ENCODE data around the gene DYRK1A.

The DYRK1A gene

DNA sequence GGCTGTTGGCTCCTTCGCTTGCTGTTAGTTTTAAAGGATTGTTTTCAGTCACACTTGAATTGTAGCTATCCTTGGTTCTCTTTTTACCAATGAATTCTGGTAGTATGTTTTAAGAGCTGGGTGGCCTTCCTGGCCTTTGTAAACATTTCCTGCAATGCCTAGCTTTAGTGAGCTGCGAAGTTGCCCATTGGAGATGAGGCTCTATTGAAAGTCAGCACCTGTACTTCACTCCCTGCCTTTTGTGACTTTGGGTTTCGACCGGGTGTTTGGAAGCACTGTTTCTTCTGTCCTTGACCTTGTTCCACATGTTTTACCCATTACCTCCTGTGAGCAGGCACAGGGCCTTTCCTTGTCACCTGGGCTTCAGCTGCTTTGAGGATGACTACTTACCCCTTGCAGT, 64.7 kb downstream of the DYRK1A start:
- H3K9me3 ChIP-seq (ENCODE audit: control insufficient read depth, low read length): no peaks in the 10 kb centered on the region
- H3K23ac ChIP-seq (ENCODE audit: low read length in 2 of 2): no peak overlapping the region
- WGBS: 89% methylated on average over 4 of the region's 4 CpGs
- no peak overlapping the region for H2BK15ac ChIP-seq (ENCODE audit: low read depth, poor library complexity, severe bottlenecking)
- no peak overlapping the region for H3K4me3 ChIP-seq (ENCODE audit: insufficient read depth in 1 of 2, low read depth in 1 of 2, low read length in 2 of 2)
- no peak overlapping the region for H3K27ac ChIP-seq (ENCODE audit: low read length, poor library complexity, severe bottlenecking)
- H3K36me3 ChIP-seq (ENCODE audit: control insufficient read depth in 1 of 2, insufficient read depth in 2 of 2, low read depth in 1 of 2, low read length in 2 of 2): peaks cover 6 to 31% of the 10 kb centered on the region in 2 experiments
- H2AFZ ChIP-seq (ENCODE audit: low read depth, low read length): no peak overlapping the region
- no peak overlapping the region for H3K14ac ChIP-seq (ENCODE audit: low read length in 2 of 2)
- peaks cover 11% of the 10 kb centered on the region for H3K79me1 ChIP-seq (replicated peaks; ENCODE audit: low read length, poor library complexity, severe bottlenecking)
- no peak overlapping the region for H2AK5ac ChIP-seq (ENCODE audit: low read length, severe bottlenecking)
- no peak for DNase-seq
- H3K18ac ChIP-seq (ENCODE audit: low read depth in 1 of 2, low read length in 2 of 2): no peak overlapping the region
- H3K4me1 ChIP-seq (ENCODE audit: control insufficient read depth, insufficient read depth, low read depth, low read length): peaks cover 8% of the 10 kb centered on the region
- H4K91ac ChIP-seq (ENCODE audit: low read length): no peak overlapping the region
- H2BK5ac ChIP-seq (ENCODE audit: low read depth, low read length, poor library complexity, severe bottlenecking): no peak overlapping the region
- no peak overlapping the region for H3K9ac ChIP-seq (ENCODE audit: low read length)
- no peak overlapping the region for H3K4ac ChIP-seq (ENCODE audit: low read depth in 1 of 2, low read length in 2 of 2)
- H3K4me2 ChIP-seq (ENCODE audit: low read length, poor library complexity, severe bottlenecking): no peak overlapping the region
- H4K8ac ChIP-seq (ENCODE audit: low read length): no peak overlapping the region
- H2BK12ac ChIP-seq (ENCODE audit: low read length in 2 of 2): no peak overlapping the region
- H3K27me3 ChIP-seq (ENCODE audit: control insufficient read depth in 1 of 2, insufficient read depth in 1 of 2, low read length in 2 of 2): no peaks in the 10 kb centered on the region
- H2BK120ac ChIP-seq (ENCODE audit: low read depth, low read length): no peak overlapping the region

- Histone ChIP-seq H2BK12ac (ENCODE audit: low read length in 2 of 2) (no peak overlapping the region), H2BK15ac (ENCODE audit: low read depth, poor library complexity, severe bottlenecking) (no peak overlapping the region), H3K9me3 (ENCODE audit: control insufficient read depth, low read length) (no peaks in the 10 kb centered on the region), H4K8ac (ENCODE audit: low read length) (no peak overlapping the region), H3K9ac (ENCODE audit: low read length) (no peak overlapping the region), H3K79me1 (replicated peaks; ENCODE audit: low read length, poor library complexity, severe bottlenecking) (peaks cover 10% of the 10 kb centered on the region), H2AK5ac (ENCODE audit: low read length, severe bottlenecking) (no peak overlapping the region), H3K36me3 (ENCODE audit: control insufficient read depth in 1 of 2, insufficient read depth in 2 of 2, low read depth in 1 of 2, low read length in 2 of 2) (peaks cover 6 to 30% of the 10 kb centered on the region in 2 experiments), H3K27ac (ENCODE audit: low read length, poor library complexity, severe bottlenecking) (no peak overlapping the region), H3K4me1 (ENCODE audit: control insufficient read depth, insufficient read depth, low read depth, low read length) (peaks cover 6% of the 10 kb centered on the region), H2AFZ (ENCODE audit: low read depth, low read length) (no peak overlapping the region), H3K4ac (ENCODE audit: low read depth in 1 of 2, low read length in 2 of 2) (no peak overlapping the region), H4K91ac (ENCODE audit: low read length) (no peak overlapping the region), H3K14ac (ENCODE audit: low read length in 2 of 2) (no peak overlapping the region), H2BK120ac (ENCODE audit: low read depth, low read length) (no peak overlapping the region), H2BK5ac (ENCODE audit: low read depth, low read length, poor library complexity, severe bottlenecking) (no peak overlapping the region), H3K4me3 (ENCODE audit: insufficient read depth in 1 of 2, low read depth in 1 of 2, low read length in 2 of 2) (no peak overlapping the region), H3K23ac (ENCODE audit: low read length in 2 of 2) (no peak overlapping the region), H3K4me2 (ENCODE audit: low read length, poor library complexity, severe bottlenecking) (no peak overlapping the region), H3K27me3 (ENCODE audit: control insufficient read depth in 1 of 2, insufficient read depth in 1 of 2, low read length in 2 of 2) (no peaks in the 10 kb centered on the region), H3K18ac (ENCODE audit: low read depth in 1 of 2, low read length in 2 of 2) (no peak overlapping the region)
- no peak for DNase-seq
- 100% methylated on average over 2 of the region's 5 CpGs for WGBS
These were observed 66.3 kb downstream of the DYRK1A start for GRCh38 chr21:37432710-37433455.

DNA sequence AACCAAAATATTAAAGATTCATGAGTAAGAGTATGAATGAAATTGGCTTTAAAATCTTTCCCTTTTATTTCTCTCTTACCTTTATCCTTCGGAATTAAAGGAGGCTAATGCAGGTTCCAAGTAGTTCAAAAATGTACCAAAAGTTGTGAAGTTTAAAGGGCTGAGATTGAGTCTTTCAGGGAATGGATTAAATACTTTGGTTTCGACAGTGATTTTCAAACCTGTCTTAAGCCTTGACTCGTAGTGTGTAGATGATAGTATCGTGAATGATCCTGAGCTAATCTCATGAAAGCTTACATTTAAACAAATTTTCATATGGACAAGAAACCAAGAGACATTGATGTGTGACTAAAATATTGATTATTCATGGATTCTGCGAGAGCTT, 66.9 kb downstream of the DYRK1A start:
- no peak overlapping the region for H2AK5ac ChIP-seq (ENCODE audit: low read length, severe bottlenecking)
- no peak overlapping the region for H3K4me3 ChIP-seq (ENCODE audit: insufficient read depth in 1 of 2, low read depth in 1 of 2, low read length in 2 of 2)
- no peak overlapping the region for H3K27ac ChIP-seq (ENCODE audit: low read length, poor library complexity, severe bottlenecking)
- no peak overlapping the region for H3K23ac ChIP-seq (ENCODE audit: low read length in 2 of 2)
- H2AFZ ChIP-seq (ENCODE audit: low read depth, low read length): no peak overlapping the region
- H3K79me1 ChIP-seq (replicated peaks; ENCODE audit: low read length, poor library complexity, severe bottlenecking): peaks cover 10% of the 10 kb centered on the region
- H2BK15ac ChIP-seq (ENCODE audit: low read depth, poor library complexity, severe bottlenecking): no peak overlapping the region
- H3K4me1 ChIP-seq (ENCODE audit: control insufficient read depth, insufficient read depth, low read depth, low read length): peaks cover 6% of the 10 kb centered on the region
- no peak overlapping the region for H3K9ac ChIP-seq (ENCODE audit: low read length)
- H3K14ac ChIP-seq (ENCODE audit: low read length in 2 of 2): no peak overlapping the region
- H2BK5ac ChIP-seq (ENCODE audit: low read depth, low read length, poor library complexity, severe bottlenecking): no peak overlapping the region
- no peak overlapping the region for H2BK12ac ChIP-seq (ENCODE audit: low read length in 2 of 2)
- no peak overlapping the region for H4K8ac ChIP-seq (ENCODE audit: low read length)
- H3K4me2 ChIP-seq (ENCODE audit: low read length, poor library complexity, severe bottlenecking): no peak overlapping the region
- peaks cover 6 to 27% of the 10 kb centered on the region in 2 experiments for H3K36me3 ChIP-seq (ENCODE audit: control insufficient read depth in 1 of 2, insufficient read depth in 2 of 2, low read depth in 1 of 2, low read length in 2 of 2)
- H3K27me3 ChIP-seq (ENCODE audit: control insufficient read depth in 1 of 2, insufficient read depth in 1 of 2, low read length in 2 of 2): no peaks in the 10 kb centered on the region
- no peak overlapping the region for H2BK120ac ChIP-seq (ENCODE audit: low read depth, low read length)
- no peak overlapping the region for H3K18ac ChIP-seq (ENCODE audit: low read depth in 1 of 2, low read length in 2 of 2)
- WGBS: 97% methylated on average over 4 of the region's 5 CpGs
- H3K9me3 ChIP-seq (ENCODE audit: control insufficient read depth, low read length): no peaks in the 10 kb centered on the region
- no peak overlapping the region for H3K4ac ChIP-seq (ENCODE audit: low read depth in 1 of 2, low read length in 2 of 2)
- no peak overlapping the region for H4K91ac ChIP-seq (ENCODE audit: low read length)
- DNase-seq: no peak

DNA sequence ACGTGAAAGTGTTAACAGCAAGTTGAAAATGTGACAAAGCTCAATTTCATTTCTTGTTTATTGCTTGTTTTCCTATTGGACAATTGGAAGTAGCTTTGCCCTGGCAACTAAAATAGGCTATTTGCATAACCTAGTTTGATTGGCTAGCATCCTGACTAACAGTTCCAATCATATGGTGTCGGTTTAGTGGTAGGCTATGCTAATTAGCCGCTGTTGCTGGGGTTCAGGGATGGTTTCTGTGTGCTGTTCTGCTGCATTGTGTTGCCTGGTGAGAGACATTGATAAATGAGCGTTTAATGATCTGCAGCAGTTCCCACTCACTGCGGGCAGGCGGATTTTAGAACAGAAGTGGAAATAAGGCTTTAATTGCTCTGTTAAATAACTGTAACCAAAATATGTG, 68.5 kb downstream of the DYRK1A start:
- Histone ChIP-seq H3K27me3 (ENCODE audit: control insufficient read depth in 1 of 2, insufficient read depth in 1 of 2, low read length in 2 of 2) (no peaks in the 10 kb centered on the region), H2BK12ac (ENCODE audit: low read length in 2 of 2) (no peak overlapping the region), H4K8ac (ENCODE audit: low read length) (no peak overlapping the region), H3K4me2 (ENCODE audit: low read length, poor library complexity, severe bottlenecking) (no peak overlapping the region), H3K4ac (ENCODE audit: low read depth in 1 of 2, low read length in 2 of 2) (no peak overlapping the region), H3K4me1 (ENCODE audit: control insufficient read depth, insufficient read depth, low read depth, low read length) (peaks cover 6% of the 10 kb centered on the region), H3K18ac (ENCODE audit: low read depth in 1 of 2, low read length in 2 of 2) (no peak overlapping the region), H3K9me3 (ENCODE audit: control insufficient read depth, low read length) (no peaks in the 10 kb centered on the region), H3K27ac (ENCODE audit: low read length, poor library complexity, severe bottlenecking) (no peak overlapping the region), H2AK5ac (ENCODE audit: low read length, severe bottlenecking) (no peak overlapping the region), H3K4me3 (ENCODE audit: insufficient read depth in 1 of 2, low read depth in 1 of 2, low read length in 2 of 2) (peak overlapping the region in 1 of 2 experiments; percentile 68), H3K9ac (ENCODE audit: low read length) (peak overlapping the region; percentile 68), H2BK5ac (ENCODE audit: low read depth, low read length, poor library complexity, severe bottlenecking) (no peak overlapping the region), H3K79me1 (replicated peaks; ENCODE audit: low read length, poor library complexity, severe bottlenecking) (peaks cover 7% of the 10 kb centered on the region), H4K91ac (ENCODE audit: low read length) (no peak overlapping the region), H2BK15ac (ENCODE audit: low read depth, poor library complexity, severe bottlenecking) (no peak overlapping the region), H3K23ac (ENCODE audit: low read length in 2 of 2) (no peak overlapping the region), H2BK120ac (ENCODE audit: low read depth, low read length) (no peak overlapping the region), H3K14ac (ENCODE audit: low read length in 2 of 2) (no peak overlapping the region), H2AFZ (ENCODE audit: low read depth, low read length) (no peak overlapping the region), H3K36me3 (ENCODE audit: control insufficient read depth in 1 of 2, insufficient read depth in 2 of 2, low read depth in 1 of 2, low read length in 2 of 2) (peaks cover 2 to 13% of the 10 kb centered on the region in 2 experiments)
- DNase-seq: peak; percentile 94
- 17% methylated on average over 4 of the region's 6 CpGs for WGBS

All from mesenchymal stem cell (in vitro differentiated cells and primary cell).